Panc1 (cell line): ENCODE results near the gene ZCCHC7. TPM values are rescaled to one million over a fixed set of nuclear protein-coding genes. Genes with fewer than 3 reads are reported as not detected.

ENCODE experiments used
- ATAC-seq: fragments of 200-7000 bp; cut with Tn5 transposase; 2 replicates; pipeline ENCODE4 v1.9.1; 2020; ENCODE audit warnings: mild to moderate bottlenecking, moderate library complexity
- BruUV-seq: library from RNA; stranded (reverse); fragments of 400-500 nt; replicated peaks from 2 replicates; lab custom pipeline; 2021; lab: Mats Ljungman, UMichigan
- CTCF ChIA-PET: fragments of 300-600 bp; sonication (Branson Sonifier 250); formaldehyde crosslinking; loops from one replicate; lab custom pipeline; 2022; ENCODE audit warnings: antibody characterized with exemption; lab: Charles Lee
- POLR2A ChIA-PET: fragments of 300-600 bp; sonication (Branson Sonifier 250); formaldehyde crosslinking; loops from one replicate; lab custom pipeline; 2022; ENCODE audit warnings: antibody characterized with exemption; lab: Charles Lee
- DNase-seq: peaks from one replicate; pipeline ENCODE4 v3.0.0-alpha.2; 2010; ENCODE audit warnings: low read depth, low spot score
- H3K27ac ChIP-seq: 2 replicates; pipeline ENCODE4 v1.5.1; 2011; ENCODE audit warnings: mild to moderate bottlenecking, low read length, inconsistent platforms
- H3K27me3 ChIP-seq: fragments of 200-500 bp; sonication (Bioruptor generic); 2 replicates; pipeline ENCODE4 v1.6.0; 2014; ENCODE audit warnings: low read length, inconsistent platforms; ENCODE audit not compliant: control insufficient read depth, insufficient read depth
- H3K36me3 ChIP-seq: fragments of 200-500 bp; sonication (Bioruptor generic); 2 replicates; pipeline ENCODE4 v1.5.1; 2014; ENCODE audit warnings: inconsistent platforms, mild to moderate bottlenecking, low read length, moderate library complexity; ENCODE audit not compliant: control insufficient read depth, insufficient read depth
- H3K4me1 ChIP-seq: 2 replicates; pipeline ENCODE4 v1.5.1; 2011; ENCODE audit warnings: inconsistent platforms, mild to moderate bottlenecking, low read length, moderate library complexity; ENCODE audit not compliant: control insufficient read depth, insufficient read depth
- H3K4me3 ChIP-seq, 2 experiments: 2 replicates each; pipeline ENCODE4 v1.5.1; 2011 to 2012; ENCODE audit warnings: low read depth in 2 of 2, low read length in 2 of 2, mild to moderate bottlenecking in 2 of 2, inconsistent platforms in 1 of 2, moderate library complexity in 1 of 2
- H3K9me3 ChIP-seq: fragments of 200-500 bp; sonication (Bioruptor generic); 2 replicates; pipeline ENCODE4 v1.5.1; 2014; ENCODE audit warnings: low read depth, mild to moderate bottlenecking, inconsistent platforms, low read length, moderate library complexity; ENCODE audit not compliant: control insufficient read depth, insufficient read depth
- POLR2AphosphoS5 ChIP-seq: IDR thresholded peaks from 2 replicates; pipeline ENCODE4 v1.6.1; 2012; ENCODE audit warnings: mild to moderate bottlenecking, low read depth, low read length, moderate library complexity
- SIN3A ChIP-seq: IDR thresholded peaks from 2 replicates; pipeline ENCODE4 v1.6.1; 2012; ENCODE audit warnings: low read depth, mild to moderate bottlenecking, low read length, moderate library complexity, borderline replicate concordance; ENCODE audit not compliant: insufficient read depth
- TCF7L2 ChIP-seq: IDR thresholded peaks from 2 replicates; pipeline ENCODE4 v1.6.1; 2011; ENCODE audit warnings: mild to moderate bottlenecking, low read depth, low read length, inconsistent platforms
- in situ Hi-C: cut with HindIII; loops from 2 replicates; pipeline ENCODE4 v1.10.0; 2016; ENCODE audit warnings: low sequenced_read_pairs, low pct_unique_long_range_greater_than_20kb
- intact Hi-C: fragments of 100-400 bp; cut with micrococcal nuclease; formaldehyde crosslinking; loops from one replicate; pipeline ENCODE4 v1.10.0; 2022; ENCODE audit not compliant: unreplicated experiment
- total RNA-seq: library from RNA; stranded (reverse); gene quantifications from one replicate; pipeline ENCODE4 v1.2.1, GENCODE V29; 2021; ENCODE audit not compliant: unreplicated experiment
- TF ChIP-seq, protein P1 (sequence below): fragments of 450-650 bp; IDR thresholded peaks from 2 replicates; pipeline ENCODE4 v1.5.1; 2017; ENCODE audit warnings: mild to moderate bottlenecking
- TF ChIP-seq, protein P2 (sequence below), 2 experiments: IDR thresholded peaks; 2 replicates each; pipeline ENCODE4 v1.6.1; 2011 to 2012; ENCODE audit warnings: low read depth in 2 of 2, control low read depth in 1 of 2, low read length in 1 of 2, mild to moderate bottlenecking in 1 of 2, moderate library complexity in 1 of 2; ENCODE audit not compliant: insufficient read depth in 1 of 2

Gene ZCCHC7
- total RNA-seq, 1 experiment from 2014 or later, result 43.7 TPM

DNA sequence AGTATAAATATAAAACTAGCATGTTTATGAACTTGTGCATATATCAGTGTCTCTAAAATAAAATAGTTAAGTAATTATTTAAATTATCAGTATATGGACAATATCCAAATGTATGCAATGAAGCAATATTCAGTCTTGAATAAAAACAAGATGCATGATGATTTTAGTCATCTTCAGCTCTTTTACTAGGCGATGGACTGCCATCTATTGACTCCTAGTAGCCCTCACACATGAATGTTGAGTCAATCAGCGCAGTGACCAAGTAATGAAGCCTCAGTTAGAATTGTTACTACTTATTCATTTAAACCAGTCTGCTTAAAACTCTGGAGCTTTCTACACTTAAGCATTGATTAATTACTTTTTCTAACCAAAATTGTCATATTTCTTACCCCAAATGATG lies 209.2 kb downstream of the ZCCHC7 start:
- no peaks in the 10 kb centered on the region for H3K27me3 ChIP-seq
- H3K27ac ChIP-seq, result no peak overlapping the region
- in situ Hi-C loops, result no loop called here
- H3K36me3 ChIP-seq, result no peaks in the 10 kb centered on the region
- H3K4me3 ChIP-seq, result no peak overlapping the region
- no peaks in the 10 kb centered on the region for H3K9me3 ChIP-seq
- BruUV-seq, result no TSS peak
- ChIA-PET POLR2A (interaction anchor here (0.5 kb wide), 1 partner anchor 434 kb away, joined by 8 read pairs; no protein-coding TSS in a partner anchor), CTCF (interaction anchor here (0.5 to 1.8 kb wide), 8 partner anchors 82 to 483 kb away, joined by 3 to 7 read pairs (median 3); no protein-coding TSS in a partner anchor)
- ATAC-seq (peak; percentile 84), DNase-seq (peak; percentile 20)
- intact Hi-C loops, result loop anchor here (5.0 kb wide), 1 partner anchor 52 kb away; no protein-coding TSS in a partner anchor
- TF ChIP-seq SIN3A, result no peak
- no peak for TF ChIP-seq POLR2AphosphoS5
- no peak for TF ChIP-seq TCF7L2
- TF ChIP-seq, protein P1, sequence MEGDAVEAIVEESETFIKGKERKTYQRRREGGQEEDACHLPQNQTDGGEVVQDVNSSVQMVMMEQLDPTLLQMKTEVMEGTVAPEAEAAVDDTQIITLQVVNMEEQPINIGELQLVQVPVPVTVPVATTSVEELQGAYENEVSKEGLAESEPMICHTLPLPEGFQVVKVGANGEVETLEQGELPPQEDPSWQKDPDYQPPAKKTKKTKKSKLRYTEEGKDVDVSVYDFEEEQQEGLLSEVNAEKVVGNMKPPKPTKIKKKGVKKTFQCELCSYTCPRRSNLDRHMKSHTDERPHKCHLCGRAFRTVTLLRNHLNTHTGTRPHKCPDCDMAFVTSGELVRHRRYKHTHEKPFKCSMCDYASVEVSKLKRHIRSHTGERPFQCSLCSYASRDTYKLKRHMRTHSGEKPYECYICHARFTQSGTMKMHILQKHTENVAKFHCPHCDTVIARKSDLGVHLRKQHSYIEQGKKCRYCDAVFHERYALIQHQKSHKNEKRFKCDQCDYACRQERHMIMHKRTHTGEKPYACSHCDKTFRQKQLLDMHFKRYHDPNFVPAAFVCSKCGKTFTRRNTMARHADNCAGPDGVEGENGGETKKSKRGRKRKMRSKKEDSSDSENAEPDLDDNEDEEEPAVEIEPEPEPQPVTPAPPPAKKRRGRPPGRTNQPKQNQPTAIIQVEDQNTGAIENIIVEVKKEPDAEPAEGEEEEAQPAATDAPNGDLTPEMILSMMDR, result peak; percentile 67; the same call in 1 of the 2 replicates
- TF ChIP-seq, protein P2, sequence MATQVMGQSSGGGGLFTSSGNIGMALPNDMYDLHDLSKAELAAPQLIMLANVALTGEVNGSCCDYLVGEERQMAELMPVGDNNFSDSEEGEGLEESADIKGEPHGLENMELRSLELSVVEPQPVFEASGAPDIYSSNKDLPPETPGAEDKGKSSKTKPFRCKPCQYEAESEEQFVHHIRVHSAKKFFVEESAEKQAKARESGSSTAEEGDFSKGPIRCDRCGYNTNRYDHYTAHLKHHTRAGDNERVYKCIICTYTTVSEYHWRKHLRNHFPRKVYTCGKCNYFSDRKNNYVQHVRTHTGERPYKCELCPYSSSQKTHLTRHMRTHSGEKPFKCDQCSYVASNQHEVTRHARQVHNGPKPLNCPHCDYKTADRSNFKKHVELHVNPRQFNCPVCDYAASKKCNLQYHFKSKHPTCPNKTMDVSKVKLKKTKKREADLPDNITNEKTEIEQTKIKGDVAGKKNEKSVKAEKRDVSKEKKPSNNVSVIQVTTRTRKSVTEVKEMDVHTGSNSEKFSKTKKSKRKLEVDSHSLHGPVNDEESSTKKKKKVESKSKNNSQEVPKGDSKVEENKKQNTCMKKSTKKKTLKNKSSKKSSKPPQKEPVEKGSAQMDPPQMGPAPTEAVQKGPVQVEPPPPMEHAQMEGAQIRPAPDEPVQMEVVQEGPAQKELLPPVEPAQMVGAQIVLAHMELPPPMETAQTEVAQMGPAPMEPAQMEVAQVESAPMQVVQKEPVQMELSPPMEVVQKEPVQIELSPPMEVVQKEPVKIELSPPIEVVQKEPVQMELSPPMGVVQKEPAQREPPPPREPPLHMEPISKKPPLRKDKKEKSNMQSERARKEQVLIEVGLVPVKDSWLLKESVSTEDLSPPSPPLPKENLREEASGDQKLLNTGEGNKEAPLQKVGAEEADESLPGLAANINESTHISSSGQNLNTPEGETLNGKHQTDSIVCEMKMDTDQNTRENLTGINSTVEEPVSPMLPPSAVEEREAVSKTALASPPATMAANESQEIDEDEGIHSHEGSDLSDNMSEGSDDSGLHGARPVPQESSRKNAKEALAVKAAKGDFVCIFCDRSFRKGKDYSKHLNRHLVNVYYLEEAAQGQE (IDR thresholded peaks at IDR 0.05; ENCODE audit: insufficient read depth in 1 of 2, low read depth in 2 of 2, low read length in 1 of 2), result no peak
- peaks cover 5% of the 10 kb centered on the region; the same call in 1 of the 2 replicates for H3K4me1 ChIP-seq

DNA sequence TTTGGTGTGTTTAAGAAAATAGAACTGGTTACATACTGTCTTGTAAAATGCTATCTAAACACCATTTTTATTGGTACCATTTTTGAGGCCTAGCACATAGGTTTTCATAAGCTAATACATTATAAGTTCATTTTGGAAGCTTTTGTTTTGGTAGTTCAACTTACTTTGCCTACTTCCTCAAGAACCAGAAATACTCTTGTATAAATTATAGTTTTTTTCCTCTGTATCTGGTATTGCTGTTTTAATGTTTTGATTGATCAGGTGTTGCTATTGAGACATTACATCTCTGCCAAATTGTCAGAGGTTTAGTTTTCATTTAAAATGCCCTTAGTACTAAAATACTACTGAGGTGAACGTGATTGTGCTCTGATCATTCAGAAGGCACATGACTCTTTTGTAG lies 211.5 kb downstream of the ZCCHC7 start:
- in situ Hi-C loops, result no loop called here
- ATAC-seq, result no peak
- intact Hi-C loops, result loop anchor here (5.0 kb wide), 1 partner anchor 335 kb away; no protein-coding TSS in a partner anchor

More for the DNA sequence above, 211.5 kb downstream of the ZCCHC7 start:
- ChIA-PET CTCF (no interaction called here), POLR2A (interaction anchor here (0.6 kb wide), 1 partner anchor 52 kb away, joined by 3 read pairs; no protein-coding TSS in a partner anchor)
- Histone ChIP-seq H3K9me3 (no peaks in the 10 kb centered on the region), H3K4me1 (peaks cover 5% of the 10 kb centered on the region; the same call in 1 of the 2 replicates), H3K27ac (no peak overlapping the region), H3K27me3 (no peaks in the 10 kb centered on the region), H3K4me3 (no peak overlapping the region), H3K36me3 (no peaks in the 10 kb centered on the region)
- no peak for DNase-seq
- TF ChIP-seq TCF7L2 (no peak), POLR2AphosphoS5 (no peak), SIN3A (no peak)
- TF ChIP-seq, protein P2 (IDR thresholded peaks at IDR 0.05; ENCODE audit: insufficient read depth in 1 of 2, low read depth in 2 of 2, low read length in 1 of 2), result no peak
- TF ChIP-seq, protein P1, result no peak
- BruUV-seq, result no TSS peak
